SK-N-DZ (cell line): ENCODE data around the gene PTHLH.
A peak's percentile ranks its signal among the peaks of the same experiment; 100 is the strongest.

Source experiments
- DNase-seq: peaks from one replicate; pipeline ENCODE4 v3.0.0-alpha.2; 2015; ENCODE audit warnings: low spot score

PTHLH gene

GRCh38 chr12:27974735-27975221 is 2.2 kb upstream of the PTHLH start:
- no peak for DNase-seq

- DNase-seq: no peak
Measured at GRCh38 chr12:27973487-27973890, 956 bp upstream of the PTHLH start.

- no peak for DNase-seq
Measured at GRCh38 chr12:27971606-27972005, 927 bp downstream of the PTHLH start.

- DNase-seq: no peak
Measured at GRCh38 chr12:27971121-27971489, 1.4 kb downstream of the PTHLH start.

GRCh38 chr12:27970401-27971120 is 2.0 kb downstream of the PTHLH start:
- no peak for DNase-seq

GRCh38 chr12:27969624-27970400 is 2.7 kb downstream of the PTHLH start:
- DNase-seq: peak; percentile 31

GRCh38 chr12:27968972-27969623 is 3.4 kb downstream of the PTHLH start:
- DNase-seq: peak; percentile 22

GRCh38 chr12:27967551-27968054 is 4.9 kb downstream of the PTHLH start:
- no peak for DNase-seq

GRCh38 chr12:27966870-27967269 is 5.7 kb downstream of the PTHLH start:
- DNase-seq: no peak

GRCh38 chr12:27965966-27966365 is 6.6 kb downstream of the PTHLH start:
- DNase-seq: no peak

- no peak for DNase-seq
Measured at GRCh38 chr12:27965411-27965810, 7.1 kb downstream of the PTHLH start.

GRCh38 chr12:27964123-27964522 is 8.4 kb downstream of the PTHLH start:
- no peak for DNase-seq

- DNase-seq: no peak
Measured at GRCh38 chr12:27960821-27961220, 11.7 kb downstream of the PTHLH start.

GRCh38 chr12:27958675-27959074 is 13.9 kb downstream of the PTHLH start:
- DNase-seq: no peak

GRCh38 chr12:27957366-27957765 is 15.2 kb downstream of the PTHLH start:
- DNase-seq: no peak

- no peak for DNase-seq
Measured at GRCh38 chr12:27953817-27954216, 18.7 kb downstream of the PTHLH start.

GRCh38 chr12:27953348-27953747 is 19.2 kb downstream of the PTHLH start:
- no peak for DNase-seq

GRCh38 chr12:27952510-27952909 is 20.0 kb downstream of the PTHLH start:
- no peak for DNase-seq

GRCh38 chr12:27951898-27952297 is 20.6 kb downstream of the PTHLH start:
- no peak for DNase-seq

- DNase-seq: no peak
Measured at GRCh38 chr12:27946421-27946820, 26.1 kb downstream of the PTHLH start.

- peak; percentile 76 for DNase-seq
Measured at GRCh38 chr12:27940756-27941402, 31.7 kb downstream of the PTHLH start.

GRCh38 chr12:27940245-27940644 is 32.3 kb downstream of the PTHLH start:
- DNase-seq: no peak
